WTC11 (cell line): ENCODE measurements around the gene NCOA1. TPM values are rescaled to one million over a fixed set of nuclear protein-coding genes. Genes with fewer than 3 reads are reported as not detected.

ENCODE experiments used
- ATAC-seq: fragments of 200-7000 bp; cut with Tn5 transposase; 2 replicates; pipeline ENCODE4 v1.10.0; 2021; ENCODE audit warnings: mild to moderate bottlenecking, moderate library complexity
- CTCF ChIA-PET: fragments of 300-600 bp; sonication (Branson Sonifier 250); formaldehyde crosslinking; loops from one replicate; lab custom pipeline; 2021; ENCODE audit warnings: antibody characterized with exemption; lab: Charles Lee
- POLR2A ChIA-PET: fragments of 350-600 bp; sonication (Branson Sonifier 250); formaldehyde crosslinking; loops from one replicate; lab custom pipeline; 2021; ENCODE audit warnings: antibody characterized with exemption; lab: Charles Lee
- DNase-seq: peaks from one replicate; pipeline ENCODE4 v3.0.0; 2021; ENCODE audit warnings: low spot score
- H3K27ac Mint-ChIP-seq: 2 replicates; pipeline ENCODE4 v1.8.0; 2021; ENCODE audit warnings: mixed read lengths
- H3K27me3 Mint-ChIP-seq: 2 replicates; pipeline ENCODE4 v1.8.0; 2021; ENCODE audit warnings: low read depth, mild to moderate bottlenecking, moderate library complexity, mixed read lengths
- H3K36me3 Mint-ChIP-seq: 2 replicates; pipeline ENCODE4 v1.8.0; 2021; ENCODE audit warnings: mixed read lengths
- H3K4me1 Mint-ChIP-seq: 2 replicates; pipeline ENCODE4 v1.8.0; 2022; ENCODE audit warnings: mixed read lengths
- H3K4me3 Mint-ChIP-seq: 2 replicates; pipeline ENCODE4 v1.8.0; 2021; ENCODE audit warnings: mild to moderate bottlenecking, moderate library complexity, mixed read lengths
- H3K9me3 Mint-ChIP-seq: 2 replicates; pipeline ENCODE4 v1.8.0; 2021; ENCODE audit warnings: mixed read lengths
- AFF4 ChIP-seq: sonication (generic); formaldehyde crosslinking; IDR thresholded peaks from 2 replicates; pipeline ENCODE4 v1.8.1; 2023; ENCODE audit warnings: mild to moderate bottlenecking, missing genetic modification reagents, borderline replicate concordance
- ARID4B ChIP-seq: sonication (generic); formaldehyde crosslinking; IDR thresholded peaks from 2 replicates; pipeline ENCODE4 v1.8.0; 2023; ENCODE audit warnings: missing genetic modification reagents, mild to moderate bottlenecking, borderline replicate concordance
- ATF3 ChIP-seq: sonication (generic); formaldehyde crosslinking; conservative IDR thresholded peaks from 2 replicates; pipeline ENCODE4 v1.8.1; 2022; ENCODE audit warnings: mild to moderate bottlenecking, missing genetic modification reagents
- E2F5 ChIP-seq: sonication (generic); formaldehyde crosslinking; IDR thresholded peaks from 2 replicates; pipeline ENCODE4 v1.8.1; 2022; ENCODE audit warnings: mild to moderate bottlenecking, moderate library complexity, missing genetic modification reagents
- ELF4 ChIP-seq: sonication (generic); formaldehyde crosslinking; IDR thresholded peaks from 2 replicates; pipeline ENCODE4 v1.8.1; 2022; ENCODE audit warnings: low read depth, mild to moderate bottlenecking, moderate library complexity, missing genetic modification reagents
- GTF2I ChIP-seq: fragments of 250-450 bp; sonication (Bioruptor Pico); conservative IDR thresholded peaks from 2 replicates; pipeline ENCODE4 v1.4.0; 2021; ENCODE audit warnings: mild to moderate bottlenecking
- HMGA2 ChIP-seq: fragments of 250-450 bp; sonication (Bioruptor Pico); IDR thresholded peaks from 2 replicates; pipeline ENCODE4 v1.4.0; 2021; ENCODE audit warnings: mild to moderate bottlenecking, moderate library complexity
- HMGXB4 ChIP-seq: sonication (generic); formaldehyde crosslinking; IDR thresholded peaks from 2 replicates; pipeline ENCODE4 v1.8.1; 2023; ENCODE audit warnings: mild to moderate bottlenecking, moderate library complexity, missing genetic modification reagents
- MAX ChIP-seq: sonication (generic); formaldehyde crosslinking; IDR thresholded peaks from 2 replicates; pipeline ENCODE4 v1.8.0; 2022; ENCODE audit warnings: mild to moderate bottlenecking, missing genetic modification reagents
- NFYB ChIP-seq: sonication (generic); formaldehyde crosslinking; conservative IDR thresholded peaks from 2 replicates; pipeline ENCODE4 v1.8.0; 2022; ENCODE audit warnings: low read depth, missing genetic modification reagents
- PRRX2 ChIP-seq: fragments of 250-450 bp; sonication (Bioruptor Pico); IDR thresholded peaks from 2 replicates; pipeline ENCODE4 v1.8.0; 2021; ENCODE audit warnings: mild to moderate bottlenecking
- STAT6 ChIP-seq: sonication (generic); formaldehyde crosslinking; conservative IDR thresholded peaks from 2 replicates; pipeline ENCODE4 v1.8.1; 2023; ENCODE audit warnings: mild to moderate bottlenecking, low read depth, missing genetic modification reagents, moderate library complexity
- USF1 ChIP-seq: sonication (generic); formaldehyde crosslinking; IDR thresholded peaks from 2 replicates; pipeline ENCODE4 v1.8.0; 2022; ENCODE audit warnings: mild to moderate bottlenecking, missing genetic modification reagents
- ZNF138 ChIP-seq: sonication (generic); formaldehyde crosslinking; conservative IDR thresholded peaks from 2 replicates; pipeline ENCODE4 v1.8.1; 2022; ENCODE audit warnings: mild to moderate bottlenecking, moderate library complexity, missing genetic modification reagents
- ZNF263 ChIP-seq: sonication (generic); formaldehyde crosslinking; IDR thresholded peaks from 2 replicates; pipeline ENCODE4 v1.8.1; 2022; ENCODE audit warnings: low read depth, mild to moderate bottlenecking, moderate library complexity, missing genetic modification reagents
- ZNF317 ChIP-seq: sonication (generic); formaldehyde crosslinking; IDR thresholded peaks from 2 replicates; pipeline ENCODE4 v1.8.1; 2023; ENCODE audit warnings: low read depth, mild to moderate bottlenecking, moderate library complexity, missing genetic modification reagents, borderline replicate concordance
- ZNF396 ChIP-seq: fragments of 250-450 bp; sonication (Bioruptor Pico); IDR thresholded peaks from 2 replicates; pipeline ENCODE4 v1.8.0; 2021; ENCODE audit warnings: mild to moderate bottlenecking, moderate library complexity, borderline replicate concordance
- ZNF423 ChIP-seq: fragments of 250-450 bp; sonication (Bioruptor Pico); IDR thresholded peaks from 2 replicates; pipeline ENCODE4 v2.1.2; 2022; ENCODE audit warnings: mild to moderate bottlenecking, moderate library complexity
- ZNF671 ChIP-seq: fragments of 250-450 bp; sonication (Bioruptor Pico); IDR thresholded peaks from 2 replicates; pipeline ENCODE4 v1.8.0; 2021; ENCODE audit warnings: mild to moderate bottlenecking
- total RNA-seq: library from RNA; stranded (reverse); gene quantifications from 3 replicates; pipeline ENCODE4 v1.2.3, GENCODE V29; 2021

The NCOA1 gene
- total RNA-seq, 1 experiment from 2014 or later = 16.9 TPM

- ChIA-PET CTCF (no interaction called here), POLR2A (no interaction called here)
- DNase-seq (no peak), ATAC-seq (no peak)
- no peak overlapping the region for H3K4me3 Mint-ChIP-seq
- H3K27me3 Mint-ChIP-seq = no peaks in the 10 kb centered on the region
- H3K9me3 Mint-ChIP-seq = no peaks in the 10 kb centered on the region
- H3K4me1 Mint-ChIP-seq = peaks cover 7% of the 10 kb centered on the region
- 0 out of 2 replicates have a peak overlapping the region, but pooled peaks have one; percentile 15 for H3K27ac Mint-ChIP-seq
- no peaks in the 10 kb centered on the region for H3K36me3 Mint-ChIP-seq
- no peak for TF ChIP-seq ZNF263 (CRISPR knock-in tag)
- TF ChIP-seq MAX (CRISPR knock-in tag) = no peak
- TF ChIP-seq GTF2I (CRISPR knock-in tag) = no peak
- TF ChIP-seq NFYB (CRISPR knock-in tag) = no peak
- no peak for TF ChIP-seq E2F5 (CRISPR knock-in tag)
- TF ChIP-seq STAT6 = no peak
- no peak for TF ChIP-seq ATF3 (CRISPR knock-in tag)
- no peak for TF ChIP-seq ZNF396
Observed at GRCh38 chr2:24511198-24511597, 20.1 kb downstream of the NCOA1 start.

- H3K9me3 Mint-ChIP-seq = no peaks in the 10 kb centered on the region
- no peaks in the 10 kb centered on the region for H3K36me3 Mint-ChIP-seq
- peaks cover 7% of the 10 kb centered on the region for H3K4me1 Mint-ChIP-seq
- ChIA-PET CTCF (no interaction called here), POLR2A (no interaction called here)
- ATAC-seq (no peak), DNase-seq (no peak)
- H3K27me3 Mint-ChIP-seq = no peaks in the 10 kb centered on the region
- H3K4me3 Mint-ChIP-seq = no peak overlapping the region
- H3K27ac Mint-ChIP-seq = no peak overlapping the region
- TF ChIP-seq ELF4 = no peak
- no peak for TF ChIP-seq NFYB (CRISPR knock-in tag)
- TF ChIP-seq ARID4B = no peak
- TF ChIP-seq USF1 (CRISPR knock-in tag) = no peak
- TF ChIP-seq PRRX2 (CRISPR knock-in tag) = no peak
- TF ChIP-seq HMGXB4 (CRISPR knock-in tag) = no peak
- no peak for TF ChIP-seq E2F5 (CRISPR knock-in tag)
- no peak for TF ChIP-seq AFF4 (CRISPR knock-in tag)
- TF ChIP-seq ZNF317 (CRISPR knock-in tag) = no peak
- TF ChIP-seq HMGA2 = no peak
- no peak for TF ChIP-seq ZNF671 (CRISPR knock-in tag)
- no peak for TF ChIP-seq ZNF138 (CRISPR knock-in tag)
- no peak for TF ChIP-seq ZNF423 (CRISPR knock-in tag)
Observed at GRCh38 chr2:24511894-24512293, 20.8 kb downstream of the NCOA1 start.
